Heart left ventricle (tissue), 13 donors: ENCODE results near the gene ABL1.

Source experiments
- POLR2A ChIP-seq, 2 donors: fragments of 450-650 bp; IDR thresholded peaks; one replicate each; pipeline ENCODE4 v1.6.1; 2017; ENCODE audit warnings: antibody characterized with exemption in 2 of 2, mild to moderate bottlenecking in 2 of 2, moderate library complexity in 2 of 2
- TF ChIP-seq, protein P1 (sequence below), 12 donors: fragments of 200-600 bp; sonication (generic) in 4 of 12; IDR thresholded peaks; one replicate each; pipeline versions ENCODE4 v1.5.0 to v1.8.0; 2018 to 2022; ENCODE audit warnings: antibody characterized with exemption in 12 of 12, mild to moderate bottlenecking in 5 of 12
- donor health status: ischemic (EF 13 %, LVEDD 7.1; RV severe dilation, severe dysfunction).
- donor health status: DM: no; HTN: yes; CAD: no.
- donor health status: DM: no; HTN: no; CAD: no.
- donor health status: ischemic (EF 25% LVEDD 6.9; RV normal size, moderate dysfunction).
- donor health status: ischemic (EF 25% LVEDD 5.7; RV mildly dilated, moderate dysfunction).
- donor health status: ischemic (EF 35%, LVEDD 5.7; RV mildly dilated, moderate dysfunction).
- donor health status: nonischemic (EF 11% LVEDD 7.7; RV severe dilation, severe dysfunction).
- donor health status: DM: yes; HTN: yes; CAD: no.
- donor health status: PGD.
- donor health status: ischemic (EF 29% LVEDD 5.4; RV normal size, mild dysfunction).
- donor health status: nonischemic (EF 23%, LVEDD 6.1; RV moderate dilation, normal function).

DNA sequence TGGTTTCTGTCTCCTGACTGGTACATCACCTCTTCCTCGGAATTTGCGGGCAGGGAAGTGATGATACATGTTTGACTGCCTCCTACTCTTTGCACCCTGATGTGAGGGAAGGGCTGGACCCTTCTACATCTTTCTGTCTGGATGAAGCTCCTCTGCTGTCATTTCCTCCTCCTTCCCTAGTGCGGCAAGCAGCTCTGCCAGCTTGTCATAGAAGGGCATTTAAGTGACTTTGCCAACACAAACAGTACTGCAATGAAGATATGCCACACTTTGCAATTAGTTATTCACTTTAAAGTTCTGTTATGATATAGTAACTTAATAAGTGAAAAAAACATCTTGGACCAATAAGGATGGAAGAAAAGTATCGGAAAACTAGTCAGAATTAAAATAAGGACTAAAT, 48.5 kb upstream of the ABL1 start:
- TF ChIP-seq, protein P1, sequence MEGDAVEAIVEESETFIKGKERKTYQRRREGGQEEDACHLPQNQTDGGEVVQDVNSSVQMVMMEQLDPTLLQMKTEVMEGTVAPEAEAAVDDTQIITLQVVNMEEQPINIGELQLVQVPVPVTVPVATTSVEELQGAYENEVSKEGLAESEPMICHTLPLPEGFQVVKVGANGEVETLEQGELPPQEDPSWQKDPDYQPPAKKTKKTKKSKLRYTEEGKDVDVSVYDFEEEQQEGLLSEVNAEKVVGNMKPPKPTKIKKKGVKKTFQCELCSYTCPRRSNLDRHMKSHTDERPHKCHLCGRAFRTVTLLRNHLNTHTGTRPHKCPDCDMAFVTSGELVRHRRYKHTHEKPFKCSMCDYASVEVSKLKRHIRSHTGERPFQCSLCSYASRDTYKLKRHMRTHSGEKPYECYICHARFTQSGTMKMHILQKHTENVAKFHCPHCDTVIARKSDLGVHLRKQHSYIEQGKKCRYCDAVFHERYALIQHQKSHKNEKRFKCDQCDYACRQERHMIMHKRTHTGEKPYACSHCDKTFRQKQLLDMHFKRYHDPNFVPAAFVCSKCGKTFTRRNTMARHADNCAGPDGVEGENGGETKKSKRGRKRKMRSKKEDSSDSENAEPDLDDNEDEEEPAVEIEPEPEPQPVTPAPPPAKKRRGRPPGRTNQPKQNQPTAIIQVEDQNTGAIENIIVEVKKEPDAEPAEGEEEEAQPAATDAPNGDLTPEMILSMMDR (IDR thresholded peaks at IDR 0.05) = no peak
- TF ChIP-seq POLR2A (IDR thresholded peaks at IDR 0.05) = no peak
